K562 (cell line): ENCODE measurements around the gene GPR15LG. TPM values are rescaled to one million over a fixed set of nuclear protein-coding genes. Genes with fewer than 3 reads are reported as not detected.

Experiments used
- ATAC-seq: fragments of 200-7000 bp; cut with Tn5 transposase; 3 replicates; pipeline ENCODE4 v1.9.1; 2020; ENCODE audit warnings: moderate library complexity
- BruUV-seq: library from RNA; stranded (reverse); fragments of 400-500 nt; replicated peaks from 2 replicates; lab custom pipeline; 2021; lab: Mats Ljungman, UMichigan
- CTCF ChIA-PET: fragments of 300-600 bp; formaldehyde crosslinking; extraction: SDS; loops from one replicate; lab custom pipeline; 2021; ENCODE audit warnings: low intra/inter-chr PET ratio; lab: Yijun Ruan, JAX
- POLR2A ChIA-PET: fragments of 300-600, 350-650 bp; sonication (Branson Sonifier 250); formaldehyde crosslinking; extraction: SDS; loops from one replicate; lab custom pipeline; 2021; ENCODE audit warnings: antibody characterized with exemption, inconsistent platforms; lab: Yijun Ruan, JAX
- DNase-seq, 4 experiments: peaks; one replicate each; pipeline versions ENCODE4 v3.0.0 to v3.0.0-alpha.2; 2011 to 2018; ENCODE audit warnings: low spot score in 3 of 4, mixed read lengths in 3 of 4; ENCODE audit errors: extremely low read depth in 1 of 4
- FAIRE-seq: peaks from 2 replicates; lab custom pipeline; 2011; peaks lifted over from hg19 to GRCh38; lab: Jason Lieb, UNC
- H2AFZ ChIP-seq: 2 replicates; pipeline ENCODE4 v1.6.0; 2011; ENCODE audit warnings: low read depth, low read length, control low read depth, inconsistent platforms
- H3K27ac ChIP-seq: fragments of 200-600 bp; 3 replicates; pipeline ENCODE4 v1.8.0; 2011; ENCODE audit warnings: low read depth, mild to moderate bottlenecking, control low read depth, inconsistent platforms, low read length, moderate library complexity, mixed read lengths; ENCODE audit errors: extremely low read depth
- H3K27me3 ChIP-seq, 2 experiments: fragments of 300-600 bp in 1 of 2; 2 replicates in 1 of 2; 3 replicates in 1 of 2; pipeline versions ENCODE4 v1.6.0 to v1.8.0; 2011; ENCODE audit warnings: inconsistent platforms in 2 of 2, low read length in 2 of 2, mild to moderate bottlenecking in 1 of 2, mixed read lengths in 1 of 2, moderate library complexity in 1 of 2; ENCODE audit not compliant: control insufficient read depth in 2 of 2, insufficient read depth in 2 of 2
- H3K36me3 ChIP-seq: fragments of 300-600 bp; 3 replicates; pipeline ENCODE4 v1.8.0; 2011; ENCODE audit warnings: mild to moderate bottlenecking, low read length, inconsistent platforms; ENCODE audit not compliant: control insufficient read depth, insufficient read depth
- H3K4me1 ChIP-seq, 2 experiments: fragments of 200-600 bp in 1 of 2; replicated peaks in 1 of 2; 2 replicates in 1 of 2; 3 replicates in 1 of 2; pipeline versions ENCODE4 v1.5.1 to v1.8.0; 2011; ENCODE audit warnings: inconsistent platforms in 2 of 2, low read length in 2 of 2, mild to moderate bottlenecking in 1 of 2, mixed read lengths in 1 of 2, moderate library complexity in 1 of 2; ENCODE audit not compliant: control insufficient read depth in 2 of 2, insufficient read depth in 2 of 2
- H3K4me2 ChIP-seq: 2 replicates; pipeline ENCODE4 v1.6.1; 2011; ENCODE audit warnings: low read length, control low read depth, inconsistent platforms, mixed read lengths; ENCODE audit not compliant: insufficient read depth
- H3K4me3 ChIP-seq: fragments of 200-600 bp; sonication (generic), shearing (Covaris generic); 2 replicates; pipeline ENCODE4 v1.5.1; 2016; ENCODE audit warnings: control low read depth, inconsistent platforms
- H3K79me2 ChIP-seq: fragments of 200-600 bp; 3 replicates; pipeline ENCODE4 v1.8.0; 2011; ENCODE audit warnings: low read length, inconsistent platforms; ENCODE audit not compliant: control insufficient read depth, insufficient read depth
- H3K9ac ChIP-seq, 2 experiments: 2 replicates each; pipeline versions ENCODE4 v1.6.0 to v1.6.1; 2011; ENCODE audit warnings: low read depth in 2 of 2, low read length in 2 of 2, control low read depth in 1 of 2, inconsistent platforms in 1 of 2, mild to moderate bottlenecking in 1 of 2, mixed read lengths in 1 of 2; ENCODE audit not compliant: insufficient read depth in 1 of 2
- H3K9me1 ChIP-seq: one replicate; pipeline ENCODE4 v1.6.0; 2011; ENCODE audit warnings: inconsistent platforms, mild to moderate bottlenecking, low read length, moderate library complexity; ENCODE audit not compliant: control insufficient read depth, insufficient read depth
- H3K9me3 ChIP-seq: replicated peaks from 2 replicates; pipeline ENCODE4 v1.5.1; 2011; ENCODE audit warnings: low read depth, low read length, inconsistent platforms; ENCODE audit not compliant: control insufficient read depth, insufficient read depth
- H4K20me1 ChIP-seq: replicated peaks from 2 replicates; pipeline ENCODE4 v1.6.1; 2011; ENCODE audit warnings: low read length, inconsistent platforms, mixed read lengths; ENCODE audit not compliant: control insufficient read depth, insufficient read depth
- GABPB2 ChIP-seq: fragments of 250-450 bp; sonication (Bioruptor Pico); conservative IDR thresholded peaks from 2 replicates; pipeline ENCODE4 v1.5.1; 2021; ENCODE audit warnings: mild to moderate bottlenecking
- GTF2E2 ChIP-seq: fragments of 200-800 bp; sonication (Bioruptor generic); IDR thresholded peaks from 2 replicates; pipeline ENCODE4 v1.6.1; 2016; ENCODE audit warnings: missing genetic modification characterization, missing compliant biosample characterization
- KHSRP ChIP-seq: fragments of 450-650 bp; IDR thresholded peaks from 2 replicates; pipeline ENCODE4 v1.6.1; 2017
- NONO ChIP-seq, 2 experiments: fragments of 200-400 bp in 1 of 2; fragments of 450-650 bp in 1 of 2; formaldehyde crosslinking in 1 of 2; IDR thresholded peaks; 2 replicates each; pipeline ENCODE4 v1.6.1; 2017; ENCODE audit warnings: low read depth in 2 of 2, mild to moderate bottlenecking in 2 of 2, moderate library complexity in 2 of 2, low read length in 1 of 2
- RUNX1 ChIP-seq: sonication (generic); IDR thresholded peaks from 2 replicates; pipeline ENCODE4 v1.6.1; 2016; ENCODE audit warnings: antibody characterized with exemption, low read depth
- TEAD4 ChIP-seq, 2 experiments: sonication (generic) in 1 of 2; formaldehyde crosslinking in 1 of 2; IDR thresholded peaks; 2 replicates each; pipeline versions ENCODE4 v1.6.1 to v1.8.0; 2012 to 2022; ENCODE audit warnings: borderline replicate concordance in 1 of 2, inconsistent platforms in 1 of 2, low read length in 1 of 2, mild to moderate bottlenecking in 1 of 2, missing genetic modification reagents in 1 of 2
- ZBTB1 ChIP-seq: sonication (generic); formaldehyde crosslinking; IDR thresholded peaks from 2 replicates; pipeline ENCODE4 v1.8.1; 2023; ENCODE audit warnings: missing genetic modification reagents, low read depth, mild to moderate bottlenecking, borderline replicate concordance
- WGBS: fragments of 100-300 bp; shearing (Covaris generic); methylation state at CpG from one replicate; pipeline ENCODE4 v1.1.6; 2016; ENCODE audit warnings: low coverage, mixed read lengths; ENCODE audit not compliant: insufficient coverage; ENCODE audit errors: missing lambda C conversion rate; 5-methylcytosine and 5-hydroxymethylcytosine counted together
- in situ Hi-C: fragments of 300-500 bp; cut with MboI; formaldehyde crosslinking; loops from 4 replicates; pipeline ENCODE4 v1.15.0; 2018; ENCODE audit warnings: inconsistent platforms, mixed read lengths
- intact Hi-C: fragments of 100-400 bp; cut with micrococcal nuclease; formaldehyde crosslinking; loops from 2 replicates; pipeline ENCODE4 v1.14.2; 2022
- polyA plus RNA-seq, 8 experiments: library from polyadenylated mRNA; depleted of rRNA in 4 of 8; stranded (reverse) in 5 of 8; unstranded in 3 of 8; fragments of >200 nt; fragmentation: Nextera tagmentation in 2 of 8; fragmentation: Illumina TruSeq in 1 of 8; extraction: Ambion mirVana in 2 of 8; extraction: Trizol in 1 of 8; gene quantifications; 2 replicates each; pipeline versions ENCODE4 v1.2.1 to v1.2.3, GENCODE V29; 2011 to 2014; ENCODE audit warnings: inconsistent platforms in 1 of 8, missing spikeins in 1 of 8
- total RNA-seq, 7 experiments: library from RNA; depleted of rRNA in 6 of 7; stranded (reverse); fragments of >200 nt in 6 of 7; fragmentation: Illumina TruSeq in 2 of 7; extraction: Trizol in 2 of 7; gene quantifications; 2 replicates each; pipeline versions ENCODE4 v1.2.1 to v1.2.3, GENCODE V29; 2011 to 2021; ENCODE audit warnings: low replicate concordance in 1 of 7
- TF ChIP-seq, protein P1 (sequence below): fragments of 450-650 bp; IDR thresholded peaks from one replicate; pipeline ENCODE4 v1.6.1; 2018; ENCODE audit warnings: mild to moderate bottlenecking, moderate library complexity; ENCODE audit not compliant: partially characterized antibody
- TF ChIP-seq, protein P2 (sequence below): sonication (generic); formaldehyde crosslinking; IDR thresholded peaks from 2 replicates; pipeline ENCODE4 v1.8.1; 2023; ENCODE audit warnings: mild to moderate bottlenecking, missing genetic modification reagents
- TF ChIP-seq, protein P3 (sequence below): fragments of 450-650 bp; IDR thresholded peaks from 2 replicates; pipeline ENCODE4 v1.6.1; 2016

The GPR15LG gene
- total and polyA plus RNA-seq, 9 of the 15 experiments (the other 6 are each of a cell fraction or from before 2014, with no cell fraction given) = 0.51 TPM; not detected in 8

GRCh38 chr10:84212014-84212413, 38.4 kb downstream of the GPR15LG start:
- no peaks in the 10 kb centered on the region for H3K79me2 ChIP-seq
- H3K27me3 ChIP-seq = peaks cover 5 to 49% of the 10 kb centered on the region in 2 experiments
- ChIA-PET CTCF (no interaction called here), POLR2A (interaction anchor here (0.5 to 2.3 kb wide), 4 partner anchors 9 to 53 kb away, joined by 3 to 6 read pairs (median 4); no protein-coding TSS in a partner anchor)
- H3K9me1 ChIP-seq = no peaks in the 10 kb centered on the region
- 0% methylated on average over 5 of the region's 5 CpGs for WGBS
- H3K4me1 ChIP-seq = peaks cover 0 to 6% of the 10 kb centered on the region in 2 experiments; a peak in 2 of 5 replicates
- FAIRE-seq (no peak), ATAC-seq (no peak), DNase-seq (no peak)
- no peak overlapping the region for H3K27ac ChIP-seq
- no TSS peak for BruUV-seq
- intact Hi-C loops = no loop called here
- H3K4me2 ChIP-seq = no peak overlapping the region
- in situ Hi-C loops = no loop called here
- no peaks in the 10 kb centered on the region for H3K36me3 ChIP-seq
- peaks cover 6% of the 10 kb centered on the region; the same call in 1 of the 2 replicates for H4K20me1 ChIP-seq
- TF ChIP-seq GABPB2 = no peak
- TF ChIP-seq ZBTB1 (CRISPR knock-in tag) = no peak
- no peak overlapping the region for H3K4me3 ChIP-seq
- H3K9ac ChIP-seq = no peak overlapping the region
- no peaks in the 10 kb centered on the region for H3K9me3 ChIP-seq
- no peak overlapping the region for H2AFZ ChIP-seq

- Histone ChIP-seq H3K27ac (no peak overlapping the region), H2AFZ (no peak overlapping the region), H3K79me2 (no peaks in the 10 kb centered on the region), H3K9me3 (no peaks in the 10 kb centered on the region), H3K36me3 (no peaks in the 10 kb centered on the region), H3K4me2 (no peak overlapping the region), H3K4me3 (no peak overlapping the region), H3K9ac (no peak overlapping the region), H4K20me1 (peaks cover 6% of the 10 kb centered on the region; the same call in 1 of the 2 replicates), H3K9me1 (no peaks in the 10 kb centered on the region), H3K4me1 (peaks cover 0 to 6% of the 10 kb centered on the region in 2 experiments; a peak in 2 of 5 replicates), H3K27me3 (peaks cover under 1 to 40% of the 10 kb centered on the region in 2 experiments; a peak in 4 of 5 replicates)
- FAIRE-seq (no peak), DNase-seq (no peak), ATAC-seq (no peak)
- POLR2A ChIA-PET = interaction anchor here (0.5 kb wide), 1 partner anchor 41 kb away, joined by 3 read pairs; no protein-coding TSS in a partner anchor
- in situ Hi-C loops = no loop called here
- intact Hi-C loops = no loop called here
- CTCF ChIA-PET = interaction anchor here (0.9 kb wide), 1 partner anchor 9 kb away, joined by 3 read pairs; no protein-coding TSS in a partner anchor
- WGBS = 3% methylated on average over 11 of the region's 11 CpGs
- BruUV-seq = no TSS peak
- TF ChIP-seq GTF2E2 (tag) (no peak), KHSRP (no peak), RUNX1 (no peak), NONO (IDR thresholded peaks at IDR 0.05; ENCODE audit: low read depth in 2 of 2, low read length in 1 of 2) (no peak), TEAD4 (IDR thresholded peaks at IDR 0.05; ENCODE audit: low read length) (no peak), TEAD4 (CRISPR knock-in tag; IDR thresholded peaks at IDR 0.05; ENCODE audit: borderline replicate concordance) (no peak)
- TF ChIP-seq, protein P1, sequence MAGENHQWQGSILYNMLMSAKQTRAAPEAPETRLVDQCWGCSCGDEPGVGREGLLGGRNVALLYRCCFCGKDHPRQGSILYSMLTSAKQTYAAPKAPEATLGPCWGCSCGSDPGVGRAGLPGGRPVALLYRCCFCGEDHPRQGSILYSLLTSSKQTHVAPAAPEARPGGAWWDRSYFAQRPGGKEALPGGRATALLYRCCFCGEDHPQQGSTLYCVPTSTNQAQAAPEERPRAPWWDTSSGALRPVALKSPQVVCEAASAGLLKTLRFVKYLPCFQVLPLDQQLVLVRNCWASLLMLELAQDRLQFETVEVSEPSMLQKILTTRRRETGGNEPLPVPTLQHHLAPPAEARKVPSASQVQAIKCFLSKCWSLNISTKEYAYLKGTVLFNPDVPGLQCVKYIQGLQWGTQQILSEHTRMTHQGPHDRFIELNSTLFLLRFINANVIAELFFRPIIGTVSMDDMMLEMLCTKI = no peak
- TF ChIP-seq, protein P2, sequence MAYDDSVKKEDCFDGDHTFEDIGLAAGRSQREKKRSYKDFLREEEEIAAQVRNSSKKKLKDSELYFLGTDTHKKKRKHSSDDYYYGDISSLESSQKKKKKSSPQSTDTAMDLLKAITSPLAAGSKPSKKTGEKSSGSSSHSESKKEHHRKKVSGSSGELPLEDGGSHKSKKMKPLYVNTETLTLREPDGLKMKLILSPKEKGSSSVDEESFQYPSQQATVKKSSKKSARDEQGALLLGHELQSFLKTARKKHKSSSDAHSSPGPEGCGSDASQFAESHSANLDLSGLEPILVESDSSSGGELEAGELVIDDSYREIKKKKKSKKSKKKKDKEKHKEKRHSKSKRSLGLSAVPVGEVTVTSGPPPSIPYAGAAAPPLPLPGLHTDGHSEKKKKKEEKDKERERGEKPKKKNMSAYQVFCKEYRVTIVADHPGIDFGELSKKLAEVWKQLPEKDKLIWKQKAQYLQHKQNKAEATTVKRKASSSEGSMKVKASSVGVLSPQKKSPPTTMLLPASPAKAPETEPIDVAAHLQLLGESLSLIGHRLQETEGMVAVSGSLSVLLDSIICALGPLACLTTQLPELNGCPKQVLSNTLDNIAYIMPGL = no peak
- TF ChIP-seq, protein P3, sequence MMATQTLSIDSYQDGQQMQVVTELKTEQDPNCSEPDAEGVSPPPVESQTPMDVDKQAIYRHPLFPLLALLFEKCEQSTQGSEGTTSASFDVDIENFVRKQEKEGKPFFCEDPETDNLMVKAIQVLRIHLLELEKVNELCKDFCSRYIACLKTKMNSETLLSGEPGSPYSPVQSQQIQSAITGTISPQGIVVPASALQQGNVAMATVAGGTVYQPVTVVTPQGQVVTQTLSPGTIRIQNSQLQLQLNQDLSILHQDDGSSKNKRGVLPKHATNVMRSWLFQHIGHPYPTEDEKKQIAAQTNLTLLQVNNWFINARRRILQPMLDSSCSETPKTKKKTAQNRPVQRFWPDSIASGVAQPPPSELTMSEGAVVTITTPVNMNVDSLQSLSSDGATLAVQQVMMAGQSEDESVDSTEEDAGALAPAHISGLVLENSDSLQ = no peak
Observed at GRCh38 chr10:84213076-84213475, 39.5 kb downstream of the GPR15LG start.
